H1 (cell line): ENCODE data around the gene ELMO3. TPM values are rescaled to one million over a fixed set of nuclear protein-coding genes. Genes with fewer than 3 reads are reported as not detected.

Source experiments
- BACH1 ChIP-seq: IDR thresholded peaks from 2 replicates; pipeline ENCODE4 v1.6.1; 2012; ENCODE audit warnings: low read length, improper control_type of control experiment
- BRCA1 ChIP-seq: IDR thresholded peaks from 2 replicates; pipeline ENCODE4 v1.6.1; 2012; ENCODE audit warnings: low read depth, low read length, improper control_type of control experiment
- CHD2 ChIP-seq: IDR thresholded peaks from 2 replicates; pipeline ENCODE4 v1.6.1; 2012; ENCODE audit warnings: low read length, improper control_type of control experiment
- KDM4A ChIP-seq: IDR thresholded peaks from one replicate; pipeline ENCODE4 v1.7.1; 2012; ENCODE audit warnings: low read depth, mild to moderate bottlenecking, moderate library complexity, low read length, inconsistent platforms; ENCODE audit not compliant: severe bottlenecking
- KDM5A ChIP-seq: fragments of 200-600 bp; IDR thresholded peaks from 2 replicates; pipeline ENCODE4 v1.7.1; 2012; ENCODE audit warnings: mild to moderate bottlenecking, low read length, inconsistent platforms, mixed read lengths
- POU5F1 ChIP-seq: IDR thresholded peaks from 2 replicates; pipeline ENCODE4 v1.6.1; 2011; ENCODE audit warnings: low read depth, mild to moderate bottlenecking, low read length, moderate library complexity
- RAD21 ChIP-seq, 2 experiments: IDR thresholded peaks in 1 of 2; conservative IDR thresholded peaks in 1 of 2; 2 replicates each; pipeline ENCODE4 v1.6.1; 2011; ENCODE audit warnings: low read depth in 2 of 2, low read length in 2 of 2, improper control_type of control experiment in 1 of 2, inconsistent platforms in 1 of 2, mild to moderate bottlenecking in 1 of 2, moderate library complexity in 1 of 2
- SAP30 ChIP-seq: fragments of 300-600 bp; sonication (generic); IDR thresholded peaks from 2 replicates; pipeline ENCODE4 v1.7.1; 2012; ENCODE audit warnings: low read length, moderate library complexity, mild to moderate bottlenecking, inconsistent platforms; ENCODE audit not compliant: insufficient read depth, insufficient replicate concordance
- SIRT6 ChIP-seq: IDR thresholded peaks from one replicate; pipeline ENCODE4 v1.7.1; 2012; ENCODE audit warnings: low read length, inconsistent platforms
- SP1 ChIP-seq: IDR thresholded peaks from 2 replicates; pipeline ENCODE4 v1.6.1; 2011; ENCODE audit warnings: low read depth, low read length
- SP4 ChIP-seq: IDR thresholded peaks from 2 replicates; pipeline ENCODE4 v1.6.1; 2012; ENCODE audit warnings: low read length, inconsistent platforms
- TAF7 ChIP-seq: optimal IDR thresholded peaks from 2 replicates; pipeline ENCODE3; 2011; ENCODE audit warnings: low read depth, mild to moderate bottlenecking, inconsistent platforms, low read length, moderate library complexity, borderline replicate concordance
- ZNF274 ChIP-seq: IDR thresholded peaks from 2 replicates; pipeline ENCODE4 v1.7.0; 2012; ENCODE audit warnings: low read length, borderline replicate concordance; ENCODE audit errors: extremely low read depth
- polyA plus RNA-seq, 7 experiments: library from polyadenylated mRNA; depleted of rRNA in 3 of 7; stranded (reverse) in 5 of 7; unstranded in 2 of 7; fragments of >200 nt in 5 of 7; fragments of 200-250 nt in 2 of 7; gene quantifications; 1 replicate in 5 of 7; 2 replicates in 1 of 7; 4 replicates in 1 of 7; pipeline versions ENCODE4 v1.2.1 to v1.2.3, GENCODE V29; 2011 to 2013; ENCODE audit warnings: missing spikeins in 2 of 7, mixed read lengths in 2 of 7
- total RNA-seq: library from RNA; stranded (reverse); fragmentation: NEBNext Ultra II Directional; extraction: Animal tissue kit (Norgen Biotek cat#: 25700); gene quantifications from 2 replicates; pipeline ENCODE4 v1.2.1, GENCODE V29; 2021

ELMO3 gene
- total and polyA plus RNA-seq, 2 of the 8 experiments (the other 6 are each of a cell fraction or from before 2014, with no cell fraction given), result 9.6 to 10.9 TPM

- no peak for TF ChIP-seq SP4
- TF ChIP-seq SP1, result peak; percentile 67; the same call in 1 of the 2 replicates
- TF ChIP-seq CHD2, result 0 out of 2 replicates have a peak, but pooled peaks have one; percentile 34
- TF ChIP-seq ZNF274, result no peak
- TF ChIP-seq SIRT6, result no peak
- no peak for TF ChIP-seq BACH1
- TF ChIP-seq KDM4A, result peak; percentile 73
- TF ChIP-seq POU5F1, result no peak
- TF ChIP-seq KDM5A, result no peak; the same call in 1 of the 2 replicates
- TF ChIP-seq TAF7, result no peak
- peak; percentile 74 for TF ChIP-seq SAP30
- no peak for TF ChIP-seq BRCA1
- no peak for TF ChIP-seq RAD21 (IDR thresholded peaks at IDR 0.05 in 1 of 2, conservative IDR thresholded peaks at IDR 0.05 in 1 of 2; ENCODE audit: low read depth in 2 of 2, low read length in 2 of 2)
Observed at GRCh38 chr16:67191995-67192681, 6.8 kb upstream of the ELMO3 start, which contains the start of gene E2F4 (continued).
